H1 (cell line): ENCODE data around the gene ZNF620. TPM values are rescaled to one million over a fixed set of nuclear protein-coding genes. Genes with fewer than 3 reads are reported as not detected.

ENCODE experiments used
- BRCA1 ChIP-seq: IDR thresholded peaks from 2 replicates; pipeline ENCODE4 v1.6.1; 2012; ENCODE audit warnings: low read depth, low read length, improper control_type of control experiment
- CREB1 ChIP-seq: IDR thresholded peaks from 2 replicates; pipeline ENCODE4 v1.6.1; 2012; ENCODE audit warnings: inconsistent platforms
- E2F6 ChIP-seq: IDR thresholded peaks from 2 replicates; pipeline ENCODE4 v1.6.1; 2012; ENCODE audit warnings: inconsistent platforms
- EP300 ChIP-seq, 2 experiments: IDR thresholded peaks; 1 replicate in 1 of 2; 2 replicates in 1 of 2; pipeline ENCODE4 v1.6.1; 2011 to 2012; ENCODE audit warnings: low read depth in 2 of 2, low read length in 2 of 2, mild to moderate bottlenecking in 2 of 2, borderline replicate concordance in 1 of 2, inconsistent platforms in 1 of 2, moderate library complexity in 1 of 2
- JUN ChIP-seq: IDR thresholded peaks from 2 replicates; pipeline ENCODE4 v1.6.1; 2011; ENCODE audit warnings: low read depth, mild to moderate bottlenecking, improper control_type of control experiment, low read length
- RBBP5 ChIP-seq: IDR thresholded peaks from 2 replicates; pipeline ENCODE4 v1.7.1; 2012; ENCODE audit warnings: low read depth, mild to moderate bottlenecking, inconsistent platforms, low read length, moderate library complexity, borderline replicate concordance
- polyA plus RNA-seq, 7 experiments: library from polyadenylated mRNA; depleted of rRNA in 3 of 7; stranded (reverse) in 5 of 7; unstranded in 2 of 7; fragments of >200 nt in 5 of 7; fragments of 200-250 nt in 2 of 7; gene quantifications; 1 replicate in 5 of 7; 2 replicates in 1 of 7; 4 replicates in 1 of 7; pipeline versions ENCODE4 v1.2.1 to v1.2.3, GENCODE V29; 2011 to 2013; ENCODE audit warnings: missing spikeins in 2 of 7, mixed read lengths in 2 of 7
- total RNA-seq: library from RNA; stranded (reverse); fragmentation: NEBNext Ultra II Directional; extraction: Animal tissue kit (Norgen Biotek cat#: 25700); gene quantifications from 2 replicates; pipeline ENCODE4 v1.2.1, GENCODE V29; 2021
- TF ChIP-seq, protein P1 (sequence below): fragments of 300-600 bp; sonication (generic); IDR thresholded peaks from 2 replicates; pipeline ENCODE4 v1.7.1; 2012; ENCODE audit warnings: low read length, moderate library complexity, mild to moderate bottlenecking, inconsistent platforms; ENCODE audit not compliant: insufficient replicate concordance
- TF ChIP-seq, protein P2 (sequence below): IDR thresholded peaks from 2 replicates; pipeline ENCODE4 v1.6.1; 2012; ENCODE audit warnings: inconsistent platforms

Gene ZNF620
- total and polyA plus RNA-seq, 2 of the 8 experiments (the other 6 are each of a cell fraction or from before 2014, with no cell fraction given) = 5.1 to 20.2 TPM

GRCh38 chr3:40476478-40477470, 29.1 kb upstream of the ZNF620 start, which contains the start of gene ZNF619 (continued):
- TF ChIP-seq, protein P1, sequence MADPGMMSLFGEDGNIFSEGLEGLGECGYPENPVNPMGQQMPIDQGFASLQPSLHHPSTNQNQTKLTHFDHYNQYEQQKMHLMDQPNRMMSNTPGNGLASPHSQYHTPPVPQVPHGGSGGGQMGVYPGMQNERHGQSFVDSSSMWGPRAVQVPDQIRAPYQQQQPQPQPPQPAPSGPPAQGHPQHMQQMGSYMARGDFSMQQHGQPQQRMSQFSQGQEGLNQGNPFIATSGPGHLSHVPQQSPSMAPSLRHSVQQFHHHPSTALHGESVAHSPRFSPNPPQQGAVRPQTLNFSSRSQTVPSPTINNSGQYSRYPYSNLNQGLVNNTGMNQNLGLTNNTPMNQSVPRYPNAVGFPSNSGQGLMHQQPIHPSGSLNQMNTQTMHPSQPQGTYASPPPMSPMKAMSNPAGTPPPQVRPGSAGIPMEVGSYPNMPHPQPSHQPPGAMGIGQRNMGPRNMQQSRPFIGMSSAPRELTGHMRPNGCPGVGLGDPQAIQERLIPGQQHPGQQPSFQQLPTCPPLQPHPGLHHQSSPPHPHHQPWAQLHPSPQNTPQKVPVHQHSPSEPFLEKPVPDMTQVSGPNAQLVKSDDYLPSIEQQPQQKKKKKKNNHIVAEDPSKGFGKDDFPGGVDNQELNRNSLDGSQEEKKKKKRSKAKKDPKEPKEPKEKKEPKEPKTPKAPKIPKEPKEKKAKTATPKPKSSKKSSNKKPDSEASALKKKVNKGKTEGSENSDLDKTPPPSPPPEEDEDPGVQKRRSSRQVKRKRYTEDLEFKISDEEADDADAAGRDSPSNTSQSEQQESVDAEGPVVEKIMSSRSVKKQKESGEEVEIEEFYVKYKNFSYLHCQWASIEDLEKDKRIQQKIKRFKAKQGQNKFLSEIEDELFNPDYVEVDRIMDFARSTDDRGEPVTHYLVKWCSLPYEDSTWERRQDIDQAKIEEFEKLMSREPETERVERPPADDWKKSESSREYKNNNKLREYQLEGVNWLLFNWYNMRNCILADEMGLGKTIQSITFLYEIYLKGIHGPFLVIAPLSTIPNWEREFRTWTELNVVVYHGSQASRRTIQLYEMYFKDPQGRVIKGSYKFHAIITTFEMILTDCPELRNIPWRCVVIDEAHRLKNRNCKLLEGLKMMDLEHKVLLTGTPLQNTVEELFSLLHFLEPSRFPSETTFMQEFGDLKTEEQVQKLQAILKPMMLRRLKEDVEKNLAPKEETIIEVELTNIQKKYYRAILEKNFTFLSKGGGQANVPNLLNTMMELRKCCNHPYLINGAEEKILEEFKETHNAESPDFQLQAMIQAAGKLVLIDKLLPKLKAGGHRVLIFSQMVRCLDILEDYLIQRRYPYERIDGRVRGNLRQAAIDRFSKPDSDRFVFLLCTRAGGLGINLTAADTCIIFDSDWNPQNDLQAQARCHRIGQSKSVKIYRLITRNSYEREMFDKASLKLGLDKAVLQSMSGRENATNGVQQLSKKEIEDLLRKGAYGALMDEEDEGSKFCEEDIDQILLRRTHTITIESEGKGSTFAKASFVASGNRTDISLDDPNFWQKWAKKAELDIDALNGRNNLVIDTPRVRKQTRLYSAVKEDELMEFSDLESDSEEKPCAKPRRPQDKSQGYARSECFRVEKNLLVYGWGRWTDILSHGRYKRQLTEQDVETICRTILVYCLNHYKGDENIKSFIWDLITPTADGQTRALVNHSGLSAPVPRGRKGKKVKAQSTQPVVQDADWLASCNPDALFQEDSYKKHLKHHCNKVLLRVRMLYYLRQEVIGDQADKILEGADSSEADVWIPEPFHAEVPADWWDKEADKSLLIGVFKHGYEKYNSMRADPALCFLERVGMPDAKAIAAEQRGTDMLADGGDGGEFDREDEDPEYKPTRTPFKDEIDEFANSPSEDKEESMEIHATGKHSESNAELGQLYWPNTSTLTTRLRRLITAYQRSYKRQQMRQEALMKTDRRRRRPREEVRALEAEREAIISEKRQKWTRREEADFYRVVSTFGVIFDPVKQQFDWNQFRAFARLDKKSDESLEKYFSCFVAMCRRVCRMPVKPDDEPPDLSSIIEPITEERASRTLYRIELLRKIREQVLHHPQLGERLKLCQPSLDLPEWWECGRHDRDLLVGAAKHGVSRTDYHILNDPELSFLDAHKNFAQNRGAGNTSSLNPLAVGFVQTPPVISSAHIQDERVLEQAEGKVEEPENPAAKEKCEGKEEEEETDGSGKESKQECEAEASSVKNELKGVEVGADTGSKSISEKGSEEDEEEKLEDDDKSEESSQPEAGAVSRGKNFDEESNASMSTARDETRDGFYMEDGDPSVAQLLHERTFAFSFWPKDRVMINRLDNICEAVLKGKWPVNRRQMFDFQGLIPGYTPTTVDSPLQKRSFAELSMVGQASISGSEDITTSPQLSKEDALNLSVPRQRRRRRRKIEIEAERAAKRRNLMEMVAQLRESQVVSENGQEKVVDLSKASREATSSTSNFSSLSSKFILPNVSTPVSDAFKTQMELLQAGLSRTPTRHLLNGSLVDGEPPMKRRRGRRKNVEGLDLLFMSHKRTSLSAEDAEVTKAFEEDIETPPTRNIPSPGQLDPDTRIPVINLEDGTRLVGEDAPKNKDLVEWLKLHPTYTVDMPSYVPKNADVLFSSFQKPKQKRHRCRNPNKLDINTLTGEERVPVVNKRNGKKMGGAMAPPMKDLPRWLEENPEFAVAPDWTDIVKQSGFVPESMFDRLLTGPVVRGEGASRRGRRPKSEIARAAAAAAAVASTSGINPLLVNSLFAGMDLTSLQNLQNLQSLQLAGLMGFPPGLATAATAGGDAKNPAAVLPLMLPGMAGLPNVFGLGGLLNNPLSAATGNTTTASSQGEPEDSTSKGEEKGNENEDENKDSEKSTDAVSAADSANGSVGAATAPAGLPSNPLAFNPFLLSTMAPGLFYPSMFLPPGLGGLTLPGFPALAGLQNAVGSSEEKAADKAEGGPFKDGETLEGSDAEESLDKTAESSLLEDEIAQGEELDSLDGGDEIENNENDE = no peak
- no peak for TF ChIP-seq RBBP5
- no peak for TF ChIP-seq JUN
- no peak for TF ChIP-seq CREB1
- TF ChIP-seq, protein P2, sequence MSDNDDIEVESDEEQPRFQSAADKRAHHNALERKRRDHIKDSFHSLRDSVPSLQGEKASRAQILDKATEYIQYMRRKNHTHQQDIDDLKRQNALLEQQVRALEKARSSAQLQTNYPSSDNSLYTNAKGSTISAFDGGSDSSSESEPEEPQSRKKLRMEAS = no peak
- no peak for TF ChIP-seq E2F6
- TF ChIP-seq BRCA1 = no peak
- TF ChIP-seq EP300 (IDR thresholded peaks at IDR 0.05; ENCODE audit: borderline replicate concordance in 1 of 2, low read depth in 2 of 2, low read length in 2 of 2) = no peak
